Effector memory CD4-positive, alpha-beta T cell (primary cell): Measurements from ENCODE around the gene MRPL3.

ENCODE experiments used
- DNase-seq, 3 donors: peaks; one replicate each; pipeline ENCODE4 v3.0.0-alpha.2; 2020
- H3K27ac ChIP-seq: 2 replicates; pipeline ENCODE4 v1.7.0; 2013; ENCODE audit warnings: mild to moderate bottlenecking, low read length, moderate library complexity; ENCODE audit not compliant: insufficient read depth, poor library complexity, severe bottlenecking
- H3K27me3 ChIP-seq: replicated peaks from 2 replicates; pipeline ENCODE4 v1.7.0; 2013; ENCODE audit warnings: mild to moderate bottlenecking, low read length; ENCODE audit not compliant: insufficient read depth, control insufficient read depth, poor library complexity, severe bottlenecking
- H3K36me3 ChIP-seq: 2 replicates; pipeline ENCODE4 v1.7.0; 2013; ENCODE audit warnings: mild to moderate bottlenecking, low read length, moderate library complexity; ENCODE audit not compliant: control insufficient read depth, insufficient read depth
- H3K4me1 ChIP-seq: 2 replicates; pipeline ENCODE4 v1.7.0; 2013; ENCODE audit warnings: low read length, mild to moderate bottlenecking; ENCODE audit not compliant: control insufficient read depth, insufficient read depth, poor library complexity, severe bottlenecking
- H3K4me3 ChIP-seq: 2 replicates; pipeline ENCODE4 v1.7.0; 2013; ENCODE audit warnings: low read length, low read depth, mild to moderate bottlenecking; ENCODE audit not compliant: insufficient read depth, poor library complexity, severe bottlenecking
- H3K9me3 ChIP-seq: 2 replicates; pipeline ENCODE4 v1.7.0; 2013; ENCODE audit warnings: mild to moderate bottlenecking, low read length, moderate library complexity; ENCODE audit not compliant: control insufficient read depth

MRPL3 gene

GRCh38 chr3:131431754-131432153, 71.0 kb downstream of the MRPL3 start:
- H3K9me3 ChIP-seq = no peaks in the 10 kb centered on the region
- H3K4me3 ChIP-seq = no peak overlapping the region
- no peak for DNase-seq
- no peaks in the 10 kb centered on the region for H3K4me1 ChIP-seq
- H3K27ac ChIP-seq = no peak overlapping the region
- no peaks in the 10 kb centered on the region for H3K27me3 ChIP-seq
- no peaks in the 10 kb centered on the region for H3K36me3 ChIP-seq

DNA sequence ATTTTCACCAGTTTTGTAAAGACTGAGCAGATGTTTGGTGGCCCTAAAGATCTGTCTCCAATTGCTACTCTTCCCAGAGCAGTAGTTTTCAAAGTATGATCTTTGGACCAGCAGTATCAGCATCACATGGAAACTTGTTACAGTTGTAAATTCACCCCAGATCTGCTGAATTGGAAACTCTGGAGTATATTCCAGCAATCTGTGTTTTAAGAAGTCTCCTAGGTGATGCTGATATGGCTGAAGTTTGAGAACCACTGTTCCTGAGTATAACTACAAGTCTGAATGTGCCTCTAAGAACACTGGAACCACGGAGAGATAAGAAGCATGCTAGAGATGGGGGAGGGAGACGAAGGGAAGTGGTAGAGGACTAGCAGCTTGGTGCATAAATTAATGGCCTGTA, 75.5 kb downstream of the MRPL3 start:
- Histone ChIP-seq H3K27me3 (no peaks in the 10 kb centered on the region), H3K36me3 (no peaks in the 10 kb centered on the region), H3K9me3 (no peaks in the 10 kb centered on the region), H3K4me1 (no peaks in the 10 kb centered on the region), H3K27ac (no peak overlapping the region), H3K4me3 (no peak overlapping the region)
- DNase-seq = no peak

DNA sequence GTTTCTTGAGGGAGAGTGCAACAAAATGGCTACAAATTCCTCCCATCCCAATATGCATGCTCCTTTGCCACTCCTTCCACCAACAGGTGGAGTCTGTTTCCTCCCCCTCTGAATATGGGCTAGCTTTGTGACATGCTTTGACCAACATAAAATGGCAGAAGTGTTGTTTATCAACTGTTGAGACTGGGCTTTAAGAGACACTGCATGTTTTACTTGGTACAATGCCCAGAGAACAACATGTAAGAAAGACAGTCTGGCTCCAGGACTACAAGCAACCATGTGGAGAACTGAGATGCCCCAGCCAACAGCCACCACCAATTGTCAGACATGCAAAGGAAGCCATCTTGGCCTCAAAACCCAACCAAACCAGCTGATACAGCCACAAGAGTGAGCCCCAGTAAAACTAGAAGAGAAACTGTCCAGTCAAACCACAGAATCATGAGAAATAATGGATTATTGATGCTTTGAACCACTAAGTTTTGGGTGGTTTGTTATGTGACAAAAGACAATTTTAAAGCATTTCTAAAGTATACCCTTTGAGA, 80.7 kb downstream of the MRPL3 start:
- H3K4me3 ChIP-seq = no peak overlapping the region
- no peaks in the 10 kb centered on the region for H3K4me1 ChIP-seq
- no peaks in the 10 kb centered on the region for H3K36me3 ChIP-seq
- no peaks in the 10 kb centered on the region for H3K27me3 ChIP-seq
- no peak overlapping the region for H3K27ac ChIP-seq
- H3K9me3 ChIP-seq = no peaks in the 10 kb centered on the region
- no peak for DNase-seq

- H3K27ac ChIP-seq = no peak overlapping the region
- no peak for DNase-seq
- no peaks in the 10 kb centered on the region for H3K27me3 ChIP-seq
- H3K4me1 ChIP-seq = no peaks in the 10 kb centered on the region
- no peak overlapping the region for H3K4me3 ChIP-seq
- no peaks in the 10 kb centered on the region for H3K9me3 ChIP-seq
- no peaks in the 10 kb centered on the region for H3K36me3 ChIP-seq
Measured at GRCh38 chr3:131421301-131421700, 81.5 kb downstream of the MRPL3 start.

GRCh38 chr3:131417751-131418150, 85.0 kb downstream of the MRPL3 start:
- H3K4me1 ChIP-seq = no peaks in the 10 kb centered on the region
- no peak for DNase-seq
- no peak overlapping the region for H3K4me3 ChIP-seq
- H3K9me3 ChIP-seq = no peaks in the 10 kb centered on the region
- no peaks in the 10 kb centered on the region for H3K27me3 ChIP-seq
- no peak overlapping the region for H3K27ac ChIP-seq
- H3K36me3 ChIP-seq = no peaks in the 10 kb centered on the region
